Ramos (cell line): ENCODE results near the gene CD38.
"Not testable (repeated sequence)": the region's sequence is repeated elsewhere in the genome, so short reads cannot be mapped to it uniquely, and the experiment has no call there.

Source experiments
- in situ Hi-C: fragments of 300-500 bp; cut with MboI; formaldehyde crosslinking; loops from one replicate; pipeline ENCODE4 v1.14.3; 2022; ENCODE audit warnings: low sequenced_read_pairs; ENCODE audit not compliant: unreplicated experiment

The CD38 gene

DNA sequence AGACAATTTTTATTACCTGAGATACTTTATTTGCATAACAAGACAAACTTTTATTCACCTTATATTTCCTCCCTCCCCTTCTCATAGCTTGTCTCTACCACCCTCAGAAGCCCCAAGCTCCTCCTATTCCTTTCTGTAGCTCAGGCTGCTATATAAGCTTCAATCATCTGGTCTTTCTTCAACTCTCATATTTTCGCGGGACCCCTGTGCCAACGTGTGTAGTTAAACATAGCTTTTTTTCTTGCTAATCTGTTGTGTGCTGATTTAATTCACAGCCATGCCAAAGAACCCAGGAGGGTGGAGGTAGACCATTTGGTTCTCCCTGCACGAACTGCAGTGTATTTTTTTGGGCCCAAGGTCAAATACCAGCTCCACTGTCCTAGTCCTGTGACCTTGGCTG lies 21.1 kb upstream of the CD38 start:
- in situ Hi-C loops: no loop called here

DNA sequence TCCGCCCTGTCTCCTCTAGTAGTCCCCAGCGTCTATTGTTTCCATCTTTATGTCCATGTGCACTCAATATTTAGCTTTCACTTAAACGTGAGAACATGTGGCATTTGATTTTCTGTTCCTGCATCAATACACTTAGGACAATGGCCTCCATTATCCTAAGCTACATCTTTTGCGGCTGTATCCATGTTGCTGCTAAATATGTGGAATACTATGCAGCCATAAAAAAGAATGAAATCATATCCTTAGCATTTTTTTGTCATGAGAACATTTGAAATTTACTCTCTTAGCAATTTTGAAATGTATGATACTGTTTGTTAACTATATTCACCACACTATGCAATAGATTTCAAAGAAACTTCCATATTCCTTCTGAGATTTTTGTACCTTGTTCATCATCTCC lies 19.8 kb upstream of the CD38 start:
- in situ Hi-C loops: no loop called here

DNA sequence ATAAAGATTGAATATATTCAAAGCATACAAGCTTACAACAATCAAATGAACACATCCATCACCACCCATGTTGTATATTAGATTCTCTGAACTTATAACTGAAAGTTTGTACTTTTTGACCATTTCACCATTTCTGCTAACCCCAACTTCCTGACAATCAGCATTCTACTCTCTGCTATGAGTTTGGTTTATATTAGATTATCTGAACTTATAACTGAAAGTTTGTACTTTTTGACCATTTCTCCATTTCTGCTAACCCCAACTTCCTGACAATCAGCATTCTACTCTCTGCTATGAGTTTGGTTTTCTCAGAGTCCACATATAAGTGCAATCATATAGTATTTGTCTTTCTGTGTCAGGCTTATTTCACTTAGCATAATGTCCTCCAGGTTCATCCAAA lies 15.7 kb upstream of the CD38 start:
- in situ Hi-C loops: not testable (repeated sequence)

DNA sequence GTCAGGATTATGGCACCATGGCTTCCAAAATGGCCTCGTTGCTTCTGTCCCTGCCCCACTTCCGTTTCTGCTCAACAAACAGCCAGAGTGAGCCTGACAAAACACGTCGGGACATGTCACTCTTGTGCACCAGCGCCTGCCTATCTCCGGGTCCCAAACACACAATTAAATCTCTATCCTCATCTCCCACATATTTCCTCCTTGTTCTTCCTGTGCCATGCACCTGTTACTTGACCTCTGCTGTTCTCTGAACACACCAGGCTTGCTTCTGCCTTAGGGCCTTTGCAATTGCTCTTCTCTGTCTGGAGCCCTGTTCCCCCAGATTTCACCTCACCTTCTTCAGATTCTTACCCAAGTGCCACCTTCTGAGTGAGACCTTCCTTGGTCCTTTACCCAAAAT lies 12.7 kb upstream of the CD38 start:
- in situ Hi-C loops: no loop called here

DNA sequence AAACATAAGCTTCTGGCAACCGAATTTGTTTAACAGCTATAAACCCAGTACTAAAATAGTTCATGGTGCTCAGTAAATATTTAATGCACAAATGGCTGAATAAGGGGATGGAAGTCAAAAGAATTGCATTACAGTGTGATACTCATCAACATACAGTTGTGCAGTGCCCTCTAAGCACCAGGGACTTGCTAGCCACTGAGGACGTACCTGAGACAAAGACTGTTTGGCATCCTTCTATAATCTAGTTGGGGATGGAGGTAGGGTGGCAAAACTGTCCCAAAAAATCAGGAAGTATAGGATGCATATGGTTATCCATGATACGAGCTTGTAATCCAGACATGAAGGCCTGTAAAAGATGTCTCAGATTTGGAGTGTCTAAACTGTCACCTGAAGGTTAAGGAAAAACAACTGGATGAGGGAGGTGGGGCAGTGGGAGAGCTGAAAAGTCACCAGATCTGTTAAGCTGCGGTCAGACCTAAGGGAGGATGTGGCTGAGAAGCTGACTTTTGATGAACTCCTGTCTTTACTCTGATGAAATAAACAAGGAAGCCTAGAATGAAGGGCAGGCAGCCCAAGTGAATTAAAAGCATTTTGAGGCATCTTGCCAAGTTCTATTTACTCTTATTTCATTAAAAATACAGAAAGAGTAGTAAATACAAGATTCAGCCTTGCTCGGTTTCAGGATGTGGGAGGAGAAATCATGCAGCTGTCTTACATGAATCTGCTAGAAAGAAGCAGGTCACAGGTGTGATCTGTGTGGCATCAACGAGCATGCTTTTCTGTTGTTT lies 12.0 kb upstream of the CD38 start:
- in situ Hi-C loops: no loop called here

DNA sequence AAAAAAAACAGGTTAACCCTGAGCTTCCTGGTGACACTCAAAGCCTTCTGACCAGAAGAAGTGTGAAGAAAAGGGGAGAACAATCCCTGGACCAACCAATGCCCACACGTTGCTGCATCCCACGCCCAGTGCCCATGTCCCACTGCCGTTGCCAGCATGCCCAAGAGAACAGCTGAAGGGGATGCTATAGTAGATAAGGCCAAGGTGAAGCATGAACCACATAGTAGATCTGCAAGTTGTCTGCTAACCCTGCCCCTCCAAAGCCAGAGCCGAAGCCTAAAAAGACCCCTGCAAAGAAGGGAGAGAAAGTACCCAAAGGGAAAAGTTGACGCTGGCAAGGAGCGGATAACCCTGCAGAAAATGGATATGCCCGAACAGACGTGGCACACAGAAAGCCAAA lies 11.3 kb upstream of the CD38 start:
- in situ Hi-C loops: no loop called here

DNA sequence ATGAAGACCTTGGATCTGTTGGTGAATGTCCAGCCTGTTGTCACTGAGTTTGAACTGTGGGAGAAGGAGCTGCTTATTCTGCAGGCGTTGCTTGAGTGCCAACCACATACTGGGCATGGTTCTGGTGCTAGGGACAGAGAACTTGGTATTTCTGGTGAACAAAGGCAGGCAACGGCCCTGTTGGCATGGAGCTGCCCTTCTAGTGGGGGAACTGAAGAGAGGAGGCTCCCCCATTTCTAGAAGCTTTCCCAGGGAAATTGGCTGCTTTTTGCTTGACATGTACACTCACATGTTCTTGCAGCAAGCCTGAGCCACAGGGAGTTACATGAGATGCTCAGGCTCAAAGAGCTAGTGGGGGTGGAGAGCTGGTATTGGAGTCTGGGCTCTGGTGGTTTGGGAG lies 8.9 kb upstream of the CD38 start:
- in situ Hi-C loops: no loop called here

DNA sequence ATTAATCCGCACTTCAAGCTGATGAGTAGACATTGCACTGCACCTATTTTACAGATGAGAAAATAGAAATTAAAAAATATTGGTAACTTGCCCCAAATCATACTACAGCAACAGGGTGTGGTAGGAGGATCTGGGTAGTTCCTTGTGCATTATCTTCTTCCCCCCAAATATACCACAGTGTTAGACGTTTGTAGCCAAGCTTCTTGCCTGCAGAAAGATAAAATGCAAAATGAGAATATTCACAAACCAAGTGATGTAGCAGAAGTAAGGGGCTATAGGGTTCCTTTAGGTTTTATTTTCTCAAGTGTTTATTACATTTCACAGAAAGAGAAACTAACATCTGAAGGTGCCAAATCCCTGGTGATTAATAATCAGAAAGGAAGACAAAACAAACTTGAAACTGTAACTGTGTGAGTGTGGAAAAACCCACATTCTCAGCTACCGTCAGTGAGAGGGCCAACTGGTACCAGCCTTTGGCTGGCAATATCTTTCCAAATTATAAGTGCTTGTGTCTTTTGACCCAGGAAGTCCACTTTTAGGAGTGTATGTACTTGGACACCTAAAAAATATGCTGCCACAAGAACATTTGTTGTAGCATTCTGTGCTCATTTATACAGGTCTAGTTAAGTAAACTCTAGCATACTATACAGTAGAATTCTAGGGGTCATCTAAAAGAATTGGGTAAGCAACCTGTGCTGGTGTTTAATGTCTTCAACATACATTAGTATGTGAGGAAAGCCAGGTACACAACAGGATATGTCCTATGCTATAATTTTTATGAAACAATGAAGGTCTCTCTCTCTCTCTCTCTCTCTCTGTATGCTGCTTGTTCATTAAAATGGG lies 6.7 kb upstream of the CD38 start:
- in situ Hi-C loops: no loop called here

DNA sequence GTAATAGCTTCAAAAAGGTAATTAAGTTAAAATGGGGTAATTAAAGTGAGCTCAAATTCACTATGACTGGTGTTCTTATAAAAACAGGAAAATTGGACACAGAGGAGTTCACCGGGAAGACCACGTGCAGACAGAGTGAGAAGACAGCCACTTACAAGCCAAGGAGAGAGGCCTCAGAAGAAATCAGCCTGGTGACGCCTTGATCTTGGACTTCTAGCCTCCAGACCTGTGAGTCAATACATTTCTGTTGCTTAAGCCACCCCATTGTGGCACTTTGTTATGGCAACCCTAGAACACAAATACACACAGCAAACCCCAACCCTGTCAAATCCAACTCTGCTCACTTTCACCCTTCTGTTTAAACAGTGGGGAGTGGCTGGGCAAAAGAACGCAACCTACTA lies 4.1 kb upstream of the CD38 start:
- in situ Hi-C loops: no loop called here

DNA sequence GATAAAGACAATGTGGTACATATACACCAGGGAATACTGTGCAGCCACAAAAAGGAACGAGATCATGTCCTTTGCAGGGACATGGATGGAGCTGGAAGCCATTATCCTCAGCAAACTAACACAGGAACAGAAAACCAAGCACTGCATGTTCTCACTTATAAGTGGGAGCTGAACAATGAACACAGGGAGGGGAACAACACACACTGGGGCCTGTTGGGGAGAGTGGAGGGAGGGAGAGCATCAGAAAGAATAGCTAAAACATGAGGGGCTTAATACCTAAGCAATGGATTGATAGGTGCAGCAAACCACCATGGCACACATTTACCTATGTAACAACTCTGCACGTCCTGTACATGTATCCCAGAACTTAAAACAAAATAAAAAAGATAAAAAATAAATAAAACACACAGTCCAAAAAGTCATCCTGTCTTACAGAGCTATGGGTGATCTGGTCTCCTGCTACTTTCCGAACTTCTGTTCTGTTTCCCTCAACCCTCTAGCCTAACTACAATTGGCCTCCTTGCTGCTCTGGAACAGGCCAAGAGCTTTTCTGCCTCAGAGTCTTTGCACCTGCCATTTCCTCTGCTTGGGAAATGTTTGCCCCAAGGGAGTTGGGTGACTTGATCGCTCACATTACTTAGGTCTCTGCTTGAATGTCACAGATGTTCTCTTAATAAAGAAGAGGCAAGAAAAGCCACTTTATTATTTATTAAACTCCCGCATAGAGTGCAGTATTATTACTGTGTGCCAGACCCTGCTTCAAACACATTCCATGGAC lies 1.1 kb upstream of the CD38 start:
- in situ Hi-C loops: loop anchor here (25.0 kb wide), 1 partner anchor 460 kb away; the partner anchor contains the start of gene TAPT1

DNA sequence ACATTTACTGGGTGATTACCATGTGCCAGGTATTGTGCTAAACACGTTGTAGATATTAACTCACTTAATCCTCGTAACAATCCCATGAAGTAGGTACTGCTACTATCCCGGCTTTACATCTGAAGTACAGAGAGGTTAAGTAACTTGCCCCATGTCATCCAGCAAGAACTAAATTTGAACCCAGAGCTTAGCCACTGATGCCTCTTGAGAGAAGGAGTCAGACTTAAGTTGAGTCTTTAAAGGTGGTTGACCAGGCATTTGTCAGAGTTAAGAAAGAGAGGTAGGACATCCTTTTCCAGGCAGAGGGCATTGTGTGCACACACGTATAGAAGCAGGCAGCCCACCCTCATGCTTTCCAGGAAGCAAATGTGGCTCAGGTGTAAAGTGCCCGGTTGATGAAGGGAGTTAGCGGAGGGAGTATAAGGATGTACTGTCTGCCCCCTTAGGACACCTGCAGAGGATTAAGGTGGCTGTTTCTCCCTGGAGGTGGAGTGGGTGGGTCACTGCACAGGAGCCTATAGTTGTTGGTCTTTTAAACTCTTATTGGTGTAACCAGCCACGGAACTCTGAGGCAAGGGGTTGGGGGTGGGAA lies 335 bp upstream of the CD38 start:
- in situ Hi-C loops: loop anchor here (25.0 kb wide), 1 partner anchor 460 kb away; the partner anchor contains the start of gene TAPT1

DNA sequence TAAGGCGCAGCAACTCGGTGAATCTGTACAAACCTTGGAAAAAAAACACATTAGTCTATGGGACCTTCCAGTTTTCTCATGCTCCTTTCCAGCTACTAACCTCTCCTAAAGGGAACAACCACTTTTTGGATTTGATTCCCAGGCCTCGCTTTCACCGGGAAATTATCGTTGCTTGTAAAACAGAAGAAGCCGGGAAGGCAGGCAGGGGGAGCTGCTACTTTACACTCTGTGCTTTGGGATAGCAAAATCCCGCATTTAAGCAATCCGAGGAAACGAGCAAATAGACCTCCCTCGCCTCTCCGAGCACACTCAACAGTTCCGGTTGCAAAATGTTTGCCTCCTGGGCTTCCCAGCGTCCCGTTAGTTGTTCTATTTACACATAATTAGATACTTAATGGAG lies 1.2 kb downstream of the CD38 start:
- in situ Hi-C loops: loop anchor here (25.0 kb wide), 1 partner anchor 458 kb away; the partner anchor contains the start of gene TAPT1

DNA sequence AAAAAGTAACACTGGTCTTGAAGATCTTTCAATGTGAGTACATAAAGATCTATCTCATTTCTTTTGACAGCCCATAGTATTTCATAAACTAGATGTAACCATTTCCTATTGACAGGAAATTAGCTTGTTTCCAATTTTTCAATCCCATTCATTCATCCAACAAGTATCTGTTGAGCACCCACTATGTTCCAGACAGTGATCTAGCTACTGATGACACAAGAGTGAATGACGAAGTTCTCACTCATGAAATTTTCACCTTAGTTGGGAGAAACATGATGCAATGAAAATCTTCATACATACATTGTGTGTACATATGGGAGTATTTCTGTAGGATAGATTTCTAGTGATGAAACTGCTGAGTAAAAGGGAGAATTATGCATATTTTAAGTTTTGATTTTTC lies 1.7 kb downstream of the CD38 start:
- in situ Hi-C loops: loop anchor here (25.0 kb wide), 1 partner anchor 457 kb away; the partner anchor contains the start of gene TAPT1

DNA sequence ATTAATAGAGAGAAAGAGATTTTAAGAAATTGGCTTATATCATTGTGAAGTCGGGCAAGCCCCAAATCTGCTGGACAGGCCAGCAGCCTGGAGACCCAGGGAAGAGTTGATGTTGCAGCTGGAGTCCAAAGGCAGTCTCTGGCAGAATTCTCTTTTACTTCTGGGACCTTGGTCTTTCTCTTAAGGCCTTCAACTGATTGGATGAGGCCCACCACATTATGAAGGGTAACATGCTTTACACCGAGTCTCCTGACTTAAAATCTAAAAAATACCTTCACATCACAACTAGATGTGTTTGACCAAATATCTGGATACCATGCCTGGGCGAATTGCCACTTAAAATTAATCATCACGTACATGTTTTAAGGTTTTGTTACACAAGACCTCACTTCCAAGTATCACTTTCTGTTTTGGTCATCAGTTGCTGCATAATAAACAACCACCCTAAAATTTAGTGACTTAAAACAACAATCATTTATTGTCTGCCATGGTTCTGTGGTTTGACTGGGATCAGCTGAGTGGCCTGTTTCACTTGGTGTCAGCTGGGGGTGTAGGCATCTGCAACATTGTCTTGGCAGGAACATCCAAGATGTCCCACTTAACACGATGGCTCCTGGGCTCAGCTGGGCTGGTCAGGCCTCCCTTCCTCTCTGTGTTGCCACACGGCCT lies 3.4 kb downstream of the CD38 start:
- in situ Hi-C loops: loop anchor here (25.0 kb wide), 1 partner anchor 456 kb away; the partner anchor contains the start of gene TAPT1

DNA sequence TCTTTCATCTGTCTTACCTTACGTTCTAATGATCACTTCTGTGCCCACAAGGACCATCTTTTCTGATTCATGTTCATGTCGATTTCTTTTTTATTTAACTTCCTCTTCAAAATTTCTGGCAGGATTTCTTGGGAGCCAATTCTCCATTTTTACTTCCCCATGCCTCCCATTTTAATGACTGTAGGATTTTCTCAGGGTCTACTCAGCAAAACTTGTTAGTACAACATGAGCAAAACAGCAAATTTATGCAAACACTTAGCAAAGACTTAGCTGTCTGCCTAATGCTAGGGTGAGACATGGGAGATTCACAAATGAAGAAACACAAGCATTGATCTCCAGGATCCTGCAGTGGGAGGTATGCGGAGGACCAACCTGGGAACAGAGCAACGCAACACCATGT lies 5.5 kb downstream of the CD38 start:
- in situ Hi-C loops: loop anchor here (25.0 kb wide), 1 partner anchor 454 kb away; the partner anchor contains the start of gene TAPT1

DNA sequence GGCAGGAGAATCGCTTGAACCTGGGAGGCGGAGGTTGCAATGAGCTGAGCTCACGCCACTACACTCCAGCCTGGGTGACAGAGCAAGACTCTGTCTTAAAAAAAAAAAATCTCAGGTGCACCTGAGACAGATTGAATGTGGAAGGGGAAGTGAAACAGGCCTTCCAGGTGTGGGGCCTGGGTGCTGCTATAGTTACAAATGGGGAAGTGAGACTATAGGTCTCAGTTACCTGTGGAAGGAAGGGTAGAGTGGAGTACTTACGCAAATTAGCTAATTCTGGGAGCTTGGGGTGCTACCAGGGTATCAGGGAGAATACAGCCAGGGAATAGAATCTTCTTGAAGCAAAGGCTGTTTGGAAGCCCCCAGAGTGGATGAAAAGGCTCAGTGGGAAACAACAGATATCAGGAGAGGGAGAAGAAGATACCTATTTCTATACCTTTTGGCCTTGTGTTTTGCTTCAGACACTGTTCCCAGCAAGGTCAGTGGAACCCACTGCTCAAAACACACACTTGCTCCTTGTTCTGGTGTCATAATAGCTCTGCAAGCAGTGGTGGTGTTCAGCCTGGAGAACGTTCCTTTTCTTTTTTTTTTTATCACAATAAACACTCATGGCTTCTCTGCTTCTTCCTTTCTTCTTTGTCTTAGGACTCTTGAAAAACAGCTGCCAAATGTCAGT lies 7.0 kb downstream of the CD38 start:
- in situ Hi-C loops: loop anchor here (25.0 kb wide), 1 partner anchor 452 kb away; the partner anchor contains the start of gene TAPT1

DNA sequence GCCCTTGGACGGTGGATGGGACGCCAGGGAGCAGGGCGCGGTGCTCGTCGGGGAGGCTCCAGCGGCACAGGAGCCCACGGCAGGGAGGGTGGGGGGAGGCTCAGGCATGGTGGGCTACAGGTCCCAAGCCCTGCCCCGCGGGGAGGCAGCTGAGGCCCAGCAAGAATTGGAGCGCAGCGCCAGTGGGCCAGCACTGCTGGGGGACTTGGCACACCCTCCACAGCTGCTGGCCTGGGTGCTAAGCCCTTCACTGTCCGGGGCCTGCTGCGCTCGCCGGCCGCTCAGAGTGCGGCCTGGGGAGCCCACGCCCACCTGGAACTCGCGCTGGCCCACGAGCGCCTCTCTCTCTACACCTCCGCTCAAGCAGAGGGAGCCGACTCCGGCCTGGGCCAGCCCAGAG lies 8.6 kb downstream of the CD38 start:
- in situ Hi-C loops: loop anchor here (25.0 kb wide), 1 partner anchor 451 kb away; the partner anchor contains the start of gene TAPT1

DNA sequence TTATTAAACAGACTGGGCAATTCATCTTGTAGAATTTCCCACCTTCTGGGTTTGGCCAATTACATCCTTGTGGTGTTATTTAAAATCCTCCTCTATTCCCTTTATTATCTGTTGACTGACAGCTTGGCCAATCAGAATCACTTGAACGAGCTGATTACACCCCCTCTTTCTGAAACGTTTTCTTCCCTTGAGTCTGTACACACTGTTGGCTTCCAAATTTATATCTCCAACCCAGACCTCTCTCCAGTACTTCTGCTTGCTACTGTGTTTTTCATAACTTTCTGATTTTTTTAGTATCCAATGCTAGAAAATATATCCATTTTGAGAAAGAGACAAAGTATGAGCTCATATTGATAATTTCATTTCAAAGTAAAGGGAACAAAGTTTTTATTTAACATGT lies 14.8 kb downstream of the CD38 start:
- in situ Hi-C loops: loop anchor here (25.0 kb wide), 1 partner anchor 444 kb away; the partner anchor contains the start of gene TAPT1
